SJSA1 (cell line): Measurements from ENCODE around the gene RABEPK. TPM values are rescaled to one million over a fixed set of nuclear protein-coding genes. Genes with fewer than 3 reads are reported as not detected.
"Not testable (repeated sequence)": the region's sequence is repeated elsewhere in the genome, so short reads cannot be mapped to it uniquely, and the experiment has no call there.

Experiments used
- DNase-seq, 2 experiments: peaks; one replicate each; pipeline ENCODE4 v3.0.0-alpha.2; 2015 to 2020; ENCODE audit warnings: low spot score in 2 of 2, low read depth in 1 of 2
- H3K27ac ChIP-seq: fragments of 250-450 bp; sonication (Bioruptor Pico); 2 replicates; pipeline ENCODE4 v1.5.1; 2020; ENCODE audit warnings: mild to moderate bottlenecking, moderate library complexity
- H3K27me3 ChIP-seq: fragments of 250-450 bp; sonication (Bioruptor Pico); replicated peaks from 2 replicates; pipeline ENCODE4 v1.5.1; 2020; ENCODE audit warnings: mild to moderate bottlenecking, moderate library complexity
- H3K36me3 ChIP-seq: fragments of 250-450 bp; sonication (Bioruptor Pico); 2 replicates; pipeline ENCODE4 v1.5.1; 2020; ENCODE audit warnings: mild to moderate bottlenecking
- H3K4me1 ChIP-seq: fragments of 250-450 bp; sonication (Bioruptor Pico); replicated peaks from 2 replicates; pipeline ENCODE4 v1.6.1; 2021; ENCODE audit warnings: mild to moderate bottlenecking
- H3K4me3 ChIP-seq: fragments of 250-450 bp; sonication (Bioruptor Pico); 2 replicates; pipeline ENCODE4 v1.5.1; 2020; ENCODE audit warnings: mild to moderate bottlenecking
- H3K9me3 ChIP-seq: fragments of 250-450 bp; sonication (Bioruptor Pico); replicated peaks from 2 replicates; pipeline ENCODE4 v1.5.1; 2020; ENCODE audit warnings: mild to moderate bottlenecking
- total RNA-seq: library from RNA; depleted of rRNA; stranded (reverse); fragments of >200 nt; shearing (Covaris generic); gene quantifications from 2 replicates; pipeline ENCODE4 v1.2.3, GENCODE V29; 2014; rRNA removed

The RABEPK gene
- 25.1 and 31.0 TPM in 2 replicates for total RNA-seq

GRCh38 chr9:125200216-125201047 is at the start of gene RABEPK:
RABEPK (plus strand) TSS chr9:125200542; CDS start chr9:125203014, 2,472 bp downstream.
- DNase-seq = peak; percentile 89 to 97
- peaks cover 8% of the 10 kb centered on the region for H3K36me3 ChIP-seq
- peak within 1 kb of the TSS; percentile 56 for H3K4me3 ChIP-seq
- H3K4me1 ChIP-seq = peaks cover 9% of the 10 kb centered on the region
- H3K27ac ChIP-seq = peak within 1 kb of the TSS; percentile 66
- H3K9me3 ChIP-seq = no peaks in the 10 kb centered on the region
- H3K27me3 ChIP-seq = no peaks in the 10 kb centered on the region

GRCh38 chr9:125151730-125152129 is 48.6 kb upstream of the RABEPK start:
- H3K9me3 ChIP-seq = no peaks in the 10 kb centered on the region
- H3K36me3 ChIP-seq = peaks cover 49% of the 10 kb centered on the region
- no peaks in the 10 kb centered on the region for H3K27me3 ChIP-seq
- peaks cover 5% of the 10 kb centered on the region for H3K4me1 ChIP-seq
- no peak for DNase-seq
- no peak overlapping the region for H3K4me3 ChIP-seq
- no peak overlapping the region for H3K27ac ChIP-seq

DNA sequence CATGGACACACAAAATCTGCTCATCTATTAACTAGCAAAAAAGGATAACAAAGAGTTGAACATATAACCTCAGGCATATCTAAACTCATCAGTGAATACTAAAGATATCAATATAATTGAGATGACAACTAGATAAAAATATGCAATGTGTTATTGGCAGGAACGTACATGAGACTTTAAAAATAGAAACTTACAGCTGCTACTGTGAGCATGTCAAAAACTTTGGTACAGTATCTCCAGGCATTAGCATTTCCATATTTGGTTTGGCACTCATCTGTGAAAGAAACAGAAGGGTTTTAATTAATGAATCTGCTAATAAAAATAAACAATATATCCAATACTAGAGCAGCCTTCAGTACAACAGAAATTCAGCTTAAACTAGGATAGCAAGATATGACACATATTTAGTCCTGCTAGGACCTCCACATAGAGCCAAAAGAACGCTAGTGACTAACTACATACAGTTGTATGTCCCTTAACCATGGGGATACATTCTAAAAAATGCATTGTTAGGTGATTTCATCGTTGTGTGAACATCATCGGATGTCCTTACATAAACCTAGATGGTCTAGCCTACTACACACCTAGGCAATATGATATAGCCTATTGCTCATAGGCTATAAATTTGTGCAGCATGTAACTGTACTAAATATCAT is 46.5 kb upstream of the RABEPK start:
- Histone ChIP-seq H3K4me3 (no peak overlapping the region), H3K9me3 (no peaks in the 10 kb centered on the region), H3K36me3 (peaks cover 57% of the 10 kb centered on the region), H3K4me1 (no peaks in the 10 kb centered on the region), H3K27ac (no peak overlapping the region), H3K27me3 (no peaks in the 10 kb centered on the region)
- DNase-seq = no peak

- Histone ChIP-seq H3K27me3 (no peaks in the 10 kb centered on the region), H3K27ac (no peak overlapping the region), H3K4me3 (no peak overlapping the region), H3K9me3 (no peaks in the 10 kb centered on the region), H3K36me3 (peaks cover 43% of the 10 kb centered on the region), H3K4me1 (no peaks in the 10 kb centered on the region)
- DNase-seq = no peak
Measured at GRCh38 chr9:125156551-125156950, 43.8 kb upstream of the RABEPK start.

- no peak for DNase-seq
- Histone ChIP-seq H3K4me1 (no peaks in the 10 kb centered on the region), H3K4me3 (no peak overlapping the region), H3K36me3 (peaks cover 19% of the 10 kb centered on the region), H3K9me3 (no peaks in the 10 kb centered on the region), H3K27ac (no peak overlapping the region), H3K27me3 (no peaks in the 10 kb centered on the region)
Measured at GRCh38 chr9:125160750-125161149, 39.6 kb upstream of the RABEPK start.

- DNase-seq = no peak
- no peak overlapping the region for H3K27ac ChIP-seq
- no peaks in the 10 kb centered on the region for H3K9me3 ChIP-seq
- H3K4me3 ChIP-seq = no peak overlapping the region
- H3K4me1 ChIP-seq = 0 out of 2 replicates have a peak, but pooled peaks cover 3% of the 10 kb centered on the region
- H3K36me3 ChIP-seq = peaks cover 22% of the 10 kb centered on the region
- no peaks in the 10 kb centered on the region for H3K27me3 ChIP-seq
Measured at GRCh38 chr9:125161284-125161918, 38.9 kb upstream of the RABEPK start.

GRCh38 chr9:125162891-125163290 is 37.5 kb upstream of the RABEPK start:
- H3K36me3 ChIP-seq = peaks cover 21% of the 10 kb centered on the region; the same call in 1 of the 2 replicates
- not testable (repeated sequence) for H3K27ac ChIP-seq, H3K27me3 ChIP-seq, H3K9me3 ChIP-seq, H3K4me3 ChIP-seq, H3K4me1 ChIP-seq, DNase-seq

- DNase-seq = no peak
- H3K36me3 ChIP-seq = peaks cover 36% of the 10 kb centered on the region
- H3K4me1 ChIP-seq = 0 out of 2 replicates have a peak, but pooled peaks cover 3% of the 10 kb centered on the region
- H3K27ac ChIP-seq = no peak overlapping the region
- H3K4me3 ChIP-seq = no peak overlapping the region
- H3K27me3 ChIP-seq = no peaks in the 10 kb centered on the region
- no peaks in the 10 kb centered on the region for H3K9me3 ChIP-seq
Measured at GRCh38 chr9:125166762-125167161, 33.6 kb upstream of the RABEPK start.

DNA sequence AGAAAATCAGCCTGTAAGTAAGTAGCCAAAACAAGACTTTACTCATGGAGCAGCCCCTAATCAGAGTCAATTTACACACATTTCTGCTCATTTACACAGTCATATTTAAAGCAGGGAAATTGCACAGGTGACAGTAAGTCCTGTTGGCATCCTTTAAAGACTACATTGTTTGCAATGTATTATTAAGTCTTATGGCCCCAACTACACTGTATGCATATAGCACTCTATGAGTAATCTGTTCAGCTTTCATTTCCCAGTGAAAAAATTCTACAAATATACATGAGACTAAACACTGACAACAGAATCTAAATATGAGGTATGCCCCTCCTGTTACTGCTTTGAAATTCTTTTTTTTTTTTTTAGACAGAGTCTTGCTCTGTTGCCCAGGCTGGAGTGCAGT is 30.4 kb upstream of the RABEPK start:
- peaks cover 7% of the 10 kb centered on the region; the same call in 1 of the 2 replicates for H3K4me1 ChIP-seq
- peaks cover 42% of the 10 kb centered on the region for H3K36me3 ChIP-seq
- no peak overlapping the region for H3K27ac ChIP-seq
- DNase-seq = no peak
- no peaks in the 10 kb centered on the region for H3K9me3 ChIP-seq
- no peaks in the 10 kb centered on the region for H3K27me3 ChIP-seq
- no peak overlapping the region for H3K4me3 ChIP-seq

DNA sequence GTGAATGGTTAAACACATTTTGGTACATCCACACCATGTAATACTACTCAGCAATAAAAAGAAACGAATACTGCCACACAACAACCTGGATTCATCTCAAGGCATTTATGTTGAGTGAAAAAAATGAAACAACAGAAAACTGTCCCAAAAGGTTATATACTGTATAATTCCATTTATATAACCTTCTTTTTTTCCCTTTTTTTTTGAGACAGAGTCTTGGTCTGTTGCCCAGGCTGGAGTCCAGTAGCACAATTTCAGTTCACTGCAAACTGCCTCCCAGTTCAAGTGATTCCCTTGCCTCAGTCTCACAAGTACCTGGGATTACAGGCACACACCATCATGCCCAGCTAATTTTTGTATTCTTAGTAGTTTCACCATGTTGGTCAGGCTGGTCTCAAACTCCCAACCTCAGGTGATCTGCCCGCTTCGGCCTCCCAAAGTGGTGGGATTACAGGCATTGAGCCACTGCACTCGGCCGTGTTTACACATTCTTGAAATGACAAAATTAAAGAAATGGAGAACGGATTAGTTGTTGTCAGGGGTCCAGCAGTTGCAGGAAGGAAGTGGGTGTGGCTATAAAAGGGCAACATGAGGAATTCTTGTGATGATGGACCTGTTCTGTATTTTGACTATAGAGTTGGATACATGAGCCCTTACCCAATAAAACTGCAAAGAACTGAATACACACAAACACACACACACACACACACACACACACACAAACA is 28.1 kb upstream of the RABEPK start:
- Histone ChIP-seq H3K27ac (no peak overlapping the region), H3K4me3 (no peak overlapping the region), H3K36me3 (peaks cover 34% of the 10 kb centered on the region), H3K4me1 (peaks cover 4% of the 10 kb centered on the region; the same call in 1 of the 2 replicates), H3K9me3 (no peaks in the 10 kb centered on the region), H3K27me3 (no peaks in the 10 kb centered on the region)
- no peak for DNase-seq

- no peak overlapping the region for H3K4me3 ChIP-seq
- peaks cover 4% of the 10 kb centered on the region; the same call in 1 of the 2 replicates for H3K4me1 ChIP-seq
- H3K9me3 ChIP-seq = no peaks in the 10 kb centered on the region
- H3K27ac ChIP-seq = no peak overlapping the region
- H3K27me3 ChIP-seq = no peaks in the 10 kb centered on the region
- peaks cover 11% of the 10 kb centered on the region; the same call in 1 of the 2 replicates for H3K36me3 ChIP-seq
- no peak for DNase-seq
Measured at GRCh38 chr9:125176636-125177035, 23.7 kb upstream of the RABEPK start.

DNA sequence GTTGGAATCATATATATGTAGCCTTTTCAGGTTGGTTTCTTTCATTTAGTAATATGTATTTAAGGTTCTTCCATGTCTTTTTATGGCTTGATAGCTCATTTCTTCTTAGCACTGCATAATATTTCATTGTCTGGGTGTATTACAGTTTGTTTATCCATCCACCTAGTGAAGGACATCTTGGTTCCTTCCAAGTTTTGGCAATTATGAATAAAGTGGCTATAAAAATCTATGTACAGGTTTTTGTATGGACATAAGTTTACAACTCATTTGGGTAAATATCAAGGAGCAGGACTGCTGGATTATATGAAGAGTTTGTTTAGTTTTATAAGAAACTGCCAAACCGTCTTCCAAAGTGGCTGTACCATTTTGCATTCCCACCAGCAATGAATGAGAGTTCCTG is 22.5 kb upstream of the RABEPK start:
- Histone ChIP-seq H3K36me3 (peaks cover 9% of the 10 kb centered on the region; the same call in 1 of the 2 replicates), H3K9me3 (no peaks in the 10 kb centered on the region), H3K27ac (no peak overlapping the region), H3K4me1 (no peaks in the 10 kb centered on the region), H3K4me3 (no peak overlapping the region), H3K27me3 (no peaks in the 10 kb centered on the region)
- DNase-seq = no peak

GRCh38 chr9:125179776-125180175 is 20.6 kb upstream of the RABEPK start:
- H3K4me1 ChIP-seq, H3K36me3 ChIP-seq, H3K27ac ChIP-seq, H3K9me3 ChIP-seq, H3K27me3 ChIP-seq, DNase-seq, H3K4me3 ChIP-seq: not testable (repeated sequence)
